H9 (cell line): ENCODE results near the gene ADGRD1. TPM values are rescaled to one million over a fixed set of nuclear protein-coding genes. Genes with fewer than 3 reads are reported as not detected.

Experiments
- DNase-seq: peaks from one replicate; pipeline ENCODE4 v3.0.0-alpha.2; 2017
- H2AFZ ChIP-seq: one replicate; pipeline ENCODE4 v1.6.1; 2013; ENCODE audit warnings: mild to moderate bottlenecking, low read length, control low read depth, moderate library complexity
- H2AK5ac ChIP-seq: 2 replicates; pipeline ENCODE4 v1.6.1; 2013; ENCODE audit warnings: low read length, control low read depth, mixed read lengths; ENCODE audit not compliant: insufficient read length
- H2BK120ac ChIP-seq: one replicate; pipeline ENCODE4 v1.6.1; 2013; ENCODE audit warnings: low read depth, mild to moderate bottlenecking, low read length, control low read depth, inconsistent platforms; ENCODE audit not compliant: poor library complexity, severe bottlenecking
- H2BK12ac ChIP-seq: 2 replicates; pipeline ENCODE4 v1.6.1; 2013; ENCODE audit warnings: low read length, control low read depth, mixed read lengths, low read depth; ENCODE audit not compliant: insufficient read length
- H2BK15ac ChIP-seq: 2 replicates; pipeline ENCODE4 v1.6.1; 2013; ENCODE audit warnings: low read depth, low read length, control low read depth
- H2BK20ac ChIP-seq: one replicate; pipeline ENCODE4 v1.6.1; 2013; ENCODE audit warnings: low read depth, mild to moderate bottlenecking, low read length, control low read depth, inconsistent platforms; ENCODE audit not compliant: poor library complexity, severe bottlenecking
- H2BK5ac ChIP-seq: 2 replicates; pipeline ENCODE4 v1.6.1; 2013; ENCODE audit warnings: low read length, control low read depth, mixed read lengths; ENCODE audit not compliant: insufficient read length
- H3K14ac ChIP-seq: 2 replicates; pipeline ENCODE4 v1.6.1; 2013; ENCODE audit warnings: low read length, control low read depth; ENCODE audit not compliant: insufficient read depth
- H3K18ac ChIP-seq: 2 replicates; pipeline ENCODE4 v1.6.1; 2013; ENCODE audit warnings: low read depth, mild to moderate bottlenecking, mixed read lengths, low read length, control low read depth; ENCODE audit not compliant: insufficient read length
- H3K23ac ChIP-seq: 2 replicates; pipeline ENCODE4 v1.6.1; 2013; ENCODE audit warnings: low read length, control low read depth, mixed read lengths, low read depth; ENCODE audit not compliant: insufficient read length
- H3K23me2 ChIP-seq: 2 replicates; pipeline ENCODE4 v1.6.1; 2013; ENCODE audit warnings: low read depth, mild to moderate bottlenecking, mixed read lengths, low read length, control low read depth; ENCODE audit not compliant: insufficient read length, poor library complexity, severe bottlenecking
- H3K27ac ChIP-seq: 2 replicates; pipeline ENCODE4 v1.5.1; 2013; ENCODE audit warnings: low read length, control low read depth, mixed read lengths, low read depth; ENCODE audit not compliant: insufficient read length
- H3K27me3 ChIP-seq: 2 replicates; pipeline ENCODE4 v1.6.1; 2013; ENCODE audit warnings: low read length, control low read depth, inconsistent platforms; ENCODE audit not compliant: insufficient read depth
- H3K4ac ChIP-seq: 2 replicates; pipeline ENCODE4 v1.6.1; 2013; ENCODE audit warnings: low read depth, mild to moderate bottlenecking, control low read depth, inconsistent platforms, low read length, moderate library complexity
- H3K4me1 ChIP-seq: 2 replicates; pipeline ENCODE4 v1.6.1; 2013; ENCODE audit warnings: low read length, control low read depth, inconsistent platforms; ENCODE audit not compliant: insufficient read depth
- H3K4me2 ChIP-seq: 2 replicates; pipeline ENCODE4 v1.6.1; 2013; ENCODE audit warnings: low read length, control low read depth, mixed read lengths; ENCODE audit not compliant: insufficient read length, insufficient read depth
- H3K56ac ChIP-seq: 2 replicates; pipeline ENCODE4 v1.6.1; 2013; ENCODE audit warnings: low read depth, mild to moderate bottlenecking, mixed read lengths, low read length, control low read depth; ENCODE audit not compliant: insufficient read length
- H3K79me1 ChIP-seq: 2 replicates; pipeline ENCODE4 v1.6.1; 2013; ENCODE audit warnings: low read depth, mild to moderate bottlenecking, moderate library complexity, low read length, control low read depth, inconsistent platforms; ENCODE audit not compliant: insufficient read depth, poor library complexity, severe bottlenecking
- H3K79me2 ChIP-seq: 2 replicates; pipeline ENCODE4 v1.6.1; 2013; ENCODE audit warnings: low read length, control low read depth, inconsistent platforms; ENCODE audit not compliant: insufficient read depth
- H3K9ac ChIP-seq: 2 replicates; pipeline ENCODE4 v1.6.1; 2013; ENCODE audit warnings: low read length, control low read depth, mixed read lengths; ENCODE audit not compliant: insufficient read length; ENCODE audit errors: extremely low read depth
- H3K9me3 ChIP-seq: one replicate; pipeline ENCODE4 v1.6.1; 2013; ENCODE audit warnings: low read depth, low read length, inconsistent platforms; ENCODE audit not compliant: control insufficient read depth
- H3T11ph ChIP-seq: one replicate; pipeline ENCODE4 v1.6.1; 2013; ENCODE audit warnings: mild to moderate bottlenecking, low read length, control low read depth, inconsistent platforms
- H4K20me1 ChIP-seq: one replicate; pipeline ENCODE4 v1.6.1; 2013; ENCODE audit not compliant: control insufficient read depth, insufficient read length, insufficient read depth
- H4K5ac ChIP-seq: 2 replicates; pipeline ENCODE4 v1.6.1; 2013; ENCODE audit warnings: low read depth, mild to moderate bottlenecking, mixed read lengths, low read length, control low read depth; ENCODE audit not compliant: insufficient read length
- H4K8ac ChIP-seq: replicated peaks from 2 replicates; pipeline ENCODE4 v1.6.1; 2013; ENCODE audit warnings: low read length, control low read depth, mixed read lengths, low read depth; ENCODE audit not compliant: insufficient read length
- H4K91ac ChIP-seq: 2 replicates; pipeline ENCODE4 v1.6.1; 2013; ENCODE audit warnings: low read depth, mild to moderate bottlenecking, moderate library complexity, mixed read lengths, low read length, control low read depth; ENCODE audit not compliant: insufficient read length
- H3K27ac Mint-ChIP-seq, 3 experiments: 2 replicates in 2 of 3; 3 replicates in 1 of 3; pipeline ENCODE4 v1.8.0; 2020 to 2021; ENCODE audit warnings: mixed read lengths in 3 of 3, mild to moderate bottlenecking in 1 of 3, moderate library complexity in 1 of 3
- H3K27me3 Mint-ChIP-seq: 2 replicates; pipeline ENCODE4 v1.8.0; 2021; ENCODE audit warnings: low read depth, mild to moderate bottlenecking, moderate library complexity, mixed read lengths
- H3K36me3 Mint-ChIP-seq, 3 experiments: 2 replicates in 2 of 3; 3 replicates in 1 of 3; pipeline ENCODE4 v1.8.0; 2020 to 2021; ENCODE audit warnings: low read depth in 3 of 3, mixed read lengths in 3 of 3; ENCODE audit not compliant: insufficient read depth in 1 of 3
- H3K4me1 Mint-ChIP-seq, 2 experiments: 2 replicates each; pipeline ENCODE4 v1.8.0; 2020; ENCODE audit warnings: mixed read lengths in 2 of 2
- H3K4me3 Mint-ChIP-seq, 2 experiments: 2 replicates in 1 of 2; 3 replicates in 1 of 2; pipeline ENCODE4 v1.8.0; 2020 to 2021; ENCODE audit warnings: mild to moderate bottlenecking in 2 of 2, mixed read lengths in 2 of 2, moderate library complexity in 1 of 2
- H3K9me3 Mint-ChIP-seq, 2 experiments: 2 replicates in 1 of 2; 3 replicates in 1 of 2; pipeline ENCODE4 v1.8.0; 2020; ENCODE audit warnings: mild to moderate bottlenecking in 2 of 2, mixed read lengths in 2 of 2, moderate library complexity in 1 of 2
- WGBS: extraction: QIAGEN DNeasy Blood & Tissue Kit; methylation state at CpG from one replicate; pipeline ENCODE4 v1.1.7; 2013; ENCODE audit warnings: missing lambda C conversion rate, low lambda C conversion rate, mixed read lengths; ENCODE audit not compliant: insufficient read length; ENCODE audit errors: extremely low coverage; 5-methylcytosine and 5-hydroxymethylcytosine counted together
- total RNA-seq: library from RNA; stranded (reverse); gene quantifications from 2 replicates; pipeline ENCODE4 v1.2.1, GENCODE V29; 2021
- TF ChIP-seq, protein P1 (sequence below): fragments of 200-600 bp; sonication (generic); conservative IDR thresholded peaks from 3 replicates; pipeline ENCODE4 v1.8.0; 2021; ENCODE audit warnings: antibody characterized with exemption, mild to moderate bottlenecking

ADGRD1 gene
- total RNA-seq, 1 experiment from 2014 or later: 0.52 TPM

DNA sequence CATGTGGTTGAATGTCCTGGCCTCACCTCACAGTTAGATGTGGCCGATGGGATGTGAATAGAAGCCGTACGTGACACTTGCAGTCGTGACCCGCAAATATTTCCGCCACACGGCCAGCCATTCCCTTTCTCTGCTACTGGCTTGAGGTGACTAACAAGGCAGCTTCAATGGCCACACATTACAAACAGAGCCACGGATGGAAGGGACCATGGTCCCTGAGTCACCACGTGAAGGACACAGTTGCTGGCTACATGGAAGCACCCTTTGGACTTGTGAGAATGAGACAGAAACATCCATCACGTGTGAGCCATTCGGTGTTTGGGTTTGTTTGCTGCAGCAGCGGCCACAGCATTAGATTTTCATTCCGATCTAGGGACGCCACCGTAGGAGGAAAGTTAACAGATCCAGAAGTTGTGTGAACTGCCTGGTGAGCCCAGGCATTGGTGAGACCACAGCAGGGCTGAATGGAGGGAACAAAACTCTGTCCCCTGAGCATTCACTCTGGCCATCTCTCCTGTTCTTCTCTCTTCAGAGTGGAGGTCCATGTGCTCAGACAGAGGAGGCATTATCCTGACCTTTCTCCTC lies 33.5 kb upstream of the ADGRD1 start:
- H4K8ac ChIP-seq: no peak overlapping the region
- H3K4ac ChIP-seq: no peak overlapping the region
- H2BK12ac ChIP-seq: no peak overlapping the region
- H4K5ac ChIP-seq: no peak overlapping the region
- no peak overlapping the region for H3K4me2 ChIP-seq
- no peak overlapping the region for H2AFZ ChIP-seq
- no peaks in the 10 kb centered on the region for H3K79me1 ChIP-seq
- no peak overlapping the region for H3K18ac ChIP-seq
- H3K36me3 Mint-ChIP-seq: no peaks in the 10 kb centered on the region; a peak in 1 of 7 replicates
- peaks cover 4% of the 10 kb centered on the region in 2 experiments for H3K9me3 Mint-ChIP-seq
- no peak overlapping the region for H3T11ph ChIP-seq
- H3K14ac ChIP-seq: no peak overlapping the region
- no peaks in the 10 kb centered on the region for H3K23me2 ChIP-seq
- H3K23ac ChIP-seq: no peak overlapping the region
- no peak overlapping the region for H3K27ac ChIP-seq
- H2BK20ac ChIP-seq: no peak overlapping the region
- no peak overlapping the region for H3K27ac Mint-ChIP-seq
- H2AK5ac ChIP-seq: no peak overlapping the region
- H3K4me3 Mint-ChIP-seq: no peak overlapping the region
- H3K9me3 ChIP-seq: no peaks in the 10 kb centered on the region
- no peak overlapping the region for H3K9ac ChIP-seq
- H3K27me3 Mint-ChIP-seq: peaks cover 34% of the 10 kb centered on the region
- H2BK5ac ChIP-seq: no peak overlapping the region
- H3K56ac ChIP-seq: no peak overlapping the region
- H3K27me3 ChIP-seq: no peaks in the 10 kb centered on the region
- no peak overlapping the region for H4K91ac ChIP-seq
- no peak overlapping the region for H2BK15ac ChIP-seq
- peaks cover 2% of the 10 kb centered on the region; the same call in 1 of the 2 replicates for H3K4me1 ChIP-seq
- no peaks in the 10 kb centered on the region for H3K79me2 ChIP-seq
- no peaks in the 10 kb centered on the region for H4K20me1 ChIP-seq
- H2BK120ac ChIP-seq: no peak overlapping the region
- TF ChIP-seq, protein P1, sequence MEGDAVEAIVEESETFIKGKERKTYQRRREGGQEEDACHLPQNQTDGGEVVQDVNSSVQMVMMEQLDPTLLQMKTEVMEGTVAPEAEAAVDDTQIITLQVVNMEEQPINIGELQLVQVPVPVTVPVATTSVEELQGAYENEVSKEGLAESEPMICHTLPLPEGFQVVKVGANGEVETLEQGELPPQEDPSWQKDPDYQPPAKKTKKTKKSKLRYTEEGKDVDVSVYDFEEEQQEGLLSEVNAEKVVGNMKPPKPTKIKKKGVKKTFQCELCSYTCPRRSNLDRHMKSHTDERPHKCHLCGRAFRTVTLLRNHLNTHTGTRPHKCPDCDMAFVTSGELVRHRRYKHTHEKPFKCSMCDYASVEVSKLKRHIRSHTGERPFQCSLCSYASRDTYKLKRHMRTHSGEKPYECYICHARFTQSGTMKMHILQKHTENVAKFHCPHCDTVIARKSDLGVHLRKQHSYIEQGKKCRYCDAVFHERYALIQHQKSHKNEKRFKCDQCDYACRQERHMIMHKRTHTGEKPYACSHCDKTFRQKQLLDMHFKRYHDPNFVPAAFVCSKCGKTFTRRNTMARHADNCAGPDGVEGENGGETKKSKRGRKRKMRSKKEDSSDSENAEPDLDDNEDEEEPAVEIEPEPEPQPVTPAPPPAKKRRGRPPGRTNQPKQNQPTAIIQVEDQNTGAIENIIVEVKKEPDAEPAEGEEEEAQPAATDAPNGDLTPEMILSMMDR: no peak
- no peak for DNase-seq
- no CpG with 5 or more reads among the region's 15 CpGs for WGBS
- H3K4me1 Mint-ChIP-seq: peaks cover 10 to 12% of the 10 kb centered on the region in 2 experiments
